H1 (cell line): ENCODE data around the gene PNRC1. TPM values are rescaled to one million over a fixed set of nuclear protein-coding genes. Genes with fewer than 3 reads are reported as not detected.

ENCODE experiments used
- CTCF ChIA-PET: fragments of 300-600 bp; sonication (Branson Sonifier 250); formaldehyde crosslinking; loops from one replicate; lab custom pipeline; 2021; ENCODE audit not compliant: partially characterized antibody; lab: Charles Lee
- POLR2A ChIA-PET: fragments of 300-600 bp; sonication (Branson Sonifier 250); formaldehyde crosslinking; loops from one replicate; lab custom pipeline; 2021; ENCODE audit warnings: inconsistent platforms; ENCODE audit not compliant: partially characterized antibody; lab: Charles Lee
- DNase-seq, 2 experiments: peaks; one replicate each; pipeline versions ENCODE4 v3.0.0 to v3.0.0-alpha.2; 2010 to 2022; ENCODE audit warnings: low spot score in 2 of 2, low read depth in 1 of 2, mixed read lengths in 1 of 2
- FAIRE-seq: peaks from 2 replicates; lab custom pipeline; 2011; peaks lifted over from hg19 to GRCh38; lab: Jason Lieb, UNC
- H2AFZ ChIP-seq: 2 replicates; pipeline ENCODE4 v1.8.1; 2012; ENCODE audit warnings: low read length, inconsistent platforms
- H2AK5ac ChIP-seq: 2 replicates; pipeline ENCODE4 v1.6.1; 2013; ENCODE audit warnings: low read depth, low read length
- H2BK120ac ChIP-seq: replicated peaks from 2 replicates; pipeline ENCODE3; 2013; ENCODE audit warnings: low read depth, low read length, inconsistent platforms
- H2BK12ac ChIP-seq: 2 replicates; pipeline ENCODE4 v1.6.1; 2013; ENCODE audit warnings: low read depth, low read length
- H2BK15ac ChIP-seq: 2 replicates; pipeline ENCODE4 v1.6.1; 2013; ENCODE audit warnings: low read length
- H2BK20ac ChIP-seq: 2 replicates; pipeline ENCODE4 v1.6.1; 2013; ENCODE audit warnings: low read length
- H2BK5ac ChIP-seq: 2 replicates; pipeline ENCODE4 v1.6.1; 2013; ENCODE audit warnings: low read depth, low read length
- H3K14ac ChIP-seq: 2 replicates; pipeline ENCODE4 v1.6.1; 2013; ENCODE audit warnings: inconsistent platforms; ENCODE audit not compliant: insufficient read length
- H3K18ac ChIP-seq: 2 replicates; pipeline ENCODE4 v1.6.1; 2013; ENCODE audit warnings: low read length; ENCODE audit errors: extremely low read depth
- H3K23ac ChIP-seq: 2 replicates; pipeline ENCODE4 v1.6.1; 2013; ENCODE audit warnings: inconsistent platforms; ENCODE audit not compliant: insufficient read length
- H3K23me2 ChIP-seq: 2 replicates; pipeline ENCODE4 v1.6.1; 2013; ENCODE audit warnings: low read depth, low read length
- H3K27ac ChIP-seq: 2 replicates; pipeline ENCODE4 v1.6.1; 2011; ENCODE audit warnings: low read depth, low read length, inconsistent platforms
- H3K27me3 ChIP-seq, 4 experiments: replicated peaks in 1 of 4; 1 replicate in 1 of 4; 2 replicates in 3 of 4; pipeline versions ENCODE4 v1.6.1 to v1.8.1; 2011 to 2013; ENCODE audit warnings: low read length in 3 of 4, mild to moderate bottlenecking in 3 of 4, inconsistent platforms in 2 of 4, mixed read lengths in 2 of 4, moderate library complexity in 1 of 4; ENCODE audit not compliant: control insufficient read depth in 3 of 4, insufficient read depth in 3 of 4; ENCODE audit errors: extremely low read depth in 1 of 4
- H3K36me3 ChIP-seq, 4 experiments: 2 replicates each; pipeline versions ENCODE4 v1.6.1 to v1.8.1; 2011 to 2013; ENCODE audit warnings: mild to moderate bottlenecking in 4 of 4, low read length in 3 of 4, moderate library complexity in 2 of 4, control low read depth in 1 of 4, inconsistent platforms in 1 of 4; ENCODE audit not compliant: insufficient read depth in 4 of 4, control insufficient read depth in 2 of 4
- H3K4ac ChIP-seq: replicated peaks from 2 replicates; pipeline ENCODE3; 2013; ENCODE audit warnings: low read length, low read depth, mixed read lengths, inconsistent platforms; ENCODE audit not compliant: insufficient read length
- H3K4me1 ChIP-seq, 4 experiments: replicated peaks in 1 of 4; 1 replicate in 1 of 4; 2 replicates in 3 of 4; pipeline versions ENCODE4 v1.6.1 to v1.8.1; 2011 to 2013; ENCODE audit warnings: low read length in 3 of 4, inconsistent platforms in 2 of 4, mixed read lengths in 1 of 4; ENCODE audit not compliant: insufficient read depth in 4 of 4, control insufficient read depth in 3 of 4
- H3K4me2 ChIP-seq, 2 experiments: 2 replicates each; pipeline versions ENCODE4 v1.6.1 to v1.8.1; 2011 to 2013; ENCODE audit warnings: low read depth in 2 of 2, low read length in 2 of 2, control low read depth in 1 of 2, inconsistent platforms in 1 of 2, mild to moderate bottlenecking in 1 of 2; ENCODE audit not compliant: insufficient read depth in 1 of 2
- H3K4me3 ChIP-seq, 4 experiments: fragments of 200-600, 300-600 bp in 1 of 4; sonication (generic), shearing (Covaris generic), sonication (Bioruptor Twin) in 1 of 4; 2 replicates each; pipeline versions ENCODE4 v1.5.1 to v1.8.1; 2011 to 2016; ENCODE audit warnings: low read length in 4 of 4, low read depth in 3 of 4, control low read depth in 2 of 4, inconsistent platforms in 2 of 4, mild to moderate bottlenecking in 2 of 4, mixed read lengths in 1 of 4, moderate library complexity in 1 of 4; ENCODE audit not compliant: insufficient read depth in 2 of 4; ENCODE audit errors: extremely low read depth in 1 of 4
- H3K56ac ChIP-seq: replicated peaks from 2 replicates; pipeline ENCODE3; 2013; ENCODE audit warnings: low read depth, mild to moderate bottlenecking, mixed read lengths, low read length, inconsistent platforms; ENCODE audit not compliant: insufficient read length
- H3K79me1 ChIP-seq: 2 replicates; pipeline ENCODE4 v1.6.1; 2013; ENCODE audit warnings: low read depth, low read length, control low read depth
- H3K79me2 ChIP-seq, 2 experiments: 2 replicates each; pipeline versions ENCODE4 v1.6.1 to v1.8.1; 2012 to 2013; ENCODE audit warnings: low read length in 2 of 2, mild to moderate bottlenecking in 2 of 2, inconsistent platforms in 1 of 2; ENCODE audit not compliant: insufficient read depth in 2 of 2, control insufficient read depth in 1 of 2
- H3K9ac ChIP-seq, 4 experiments: replicated peaks in 1 of 4; 1 replicate in 1 of 4; 2 replicates in 3 of 4; pipeline versions ENCODE4 v1.6.1 to v1.8.1; 2011 to 2013; ENCODE audit warnings: low read depth in 3 of 4, low read length in 3 of 4, control low read depth in 2 of 4, mild to moderate bottlenecking in 2 of 4, moderate library complexity in 2 of 4, inconsistent platforms in 1 of 4; ENCODE audit errors: extremely low read depth in 1 of 4
- H3K9me3 ChIP-seq, 2 experiments: 2 replicates each; pipeline versions ENCODE4 v1.6.1 to v1.8.1; 2012 to 2013; ENCODE audit warnings: mild to moderate bottlenecking in 2 of 2, moderate library complexity in 2 of 2, control low read depth in 1 of 2, inconsistent platforms in 1 of 2, low read depth in 1 of 2, low read length in 1 of 2, mixed read lengths in 1 of 2; ENCODE audit not compliant: insufficient read depth in 2 of 2
- H4K20me1 ChIP-seq, 2 experiments: replicated peaks in 1 of 2; 2 replicates each; pipeline versions ENCODE3 to v1.8.1; 2011 to 2013; ENCODE audit warnings: inconsistent platforms in 2 of 2, low read length in 2 of 2, mild to moderate bottlenecking in 1 of 2; ENCODE audit not compliant: insufficient read depth in 2 of 2, control insufficient read depth in 1 of 2
- H4K5ac ChIP-seq: 2 replicates; pipeline ENCODE4 v1.6.1; 2013; ENCODE audit warnings: low read length, low read depth, mixed read lengths, inconsistent platforms; ENCODE audit not compliant: insufficient read length
- H4K8ac ChIP-seq: 2 replicates; pipeline ENCODE4 v1.8.0; 2013; ENCODE audit warnings: mild to moderate bottlenecking, moderate library complexity, low read length, inconsistent platforms; ENCODE audit not compliant: insufficient read depth; ENCODE audit errors: extremely low read depth
- H4K91ac ChIP-seq: replicated peaks from 2 replicates; pipeline ENCODE3; 2013; ENCODE audit warnings: low read length, mixed read lengths, inconsistent platforms; ENCODE audit not compliant: insufficient read length
- CTCF ChIP-seq, 3 experiments: IDR thresholded peaks; 1 replicate in 2 of 3; 2 replicates in 1 of 3; pipeline versions ENCODE4 v1.5.1 to v1.6.1; 2011; ENCODE audit warnings: low read length in 3 of 3, mild to moderate bottlenecking in 3 of 3, inconsistent platforms in 2 of 3, low read depth in 1 of 3, moderate library complexity in 1 of 3; ENCODE audit not compliant: insufficient read depth in 1 of 3; ENCODE audit errors: control extremely low read depth in 1 of 3
- EZH2 ChIP-seq: fragments of 200-600 bp; sonication (generic); IDR thresholded peaks from 2 replicates; pipeline ENCODE4 v1.7.1; 2012; ENCODE audit warnings: low read depth, mild to moderate bottlenecking, moderate library complexity, low read length, inconsistent platforms; ENCODE audit not compliant: severe bottlenecking
- RAD21 ChIP-seq, 2 experiments: IDR thresholded peaks in 1 of 2; conservative IDR thresholded peaks in 1 of 2; 2 replicates each; pipeline ENCODE4 v1.6.1; 2011; ENCODE audit warnings: low read depth in 2 of 2, low read length in 2 of 2, improper control_type of control experiment in 1 of 2, inconsistent platforms in 1 of 2, mild to moderate bottlenecking in 1 of 2, moderate library complexity in 1 of 2
- polyA plus RNA-seq, 7 experiments: library from polyadenylated mRNA; depleted of rRNA in 3 of 7; stranded (reverse) in 5 of 7; unstranded in 2 of 7; fragments of >200 nt in 5 of 7; fragments of 200-250 nt in 2 of 7; gene quantifications; 1 replicate in 5 of 7; 2 replicates in 1 of 7; 4 replicates in 1 of 7; pipeline versions ENCODE4 v1.2.1 to v1.2.3, GENCODE V29; 2011 to 2013; ENCODE audit warnings: missing spikeins in 2 of 7, mixed read lengths in 2 of 7
- total RNA-seq: library from RNA; stranded (reverse); fragmentation: NEBNext Ultra II Directional; extraction: Animal tissue kit (Norgen Biotek cat#: 25700); gene quantifications from 2 replicates; pipeline ENCODE4 v1.2.1, GENCODE V29; 2021

PNRC1 gene
- total and polyA plus RNA-seq, 2 of the 8 experiments (the other 6 are each of a cell fraction or from before 2014, with no cell fraction given): 6.3 to 48.5 TPM

DNA sequence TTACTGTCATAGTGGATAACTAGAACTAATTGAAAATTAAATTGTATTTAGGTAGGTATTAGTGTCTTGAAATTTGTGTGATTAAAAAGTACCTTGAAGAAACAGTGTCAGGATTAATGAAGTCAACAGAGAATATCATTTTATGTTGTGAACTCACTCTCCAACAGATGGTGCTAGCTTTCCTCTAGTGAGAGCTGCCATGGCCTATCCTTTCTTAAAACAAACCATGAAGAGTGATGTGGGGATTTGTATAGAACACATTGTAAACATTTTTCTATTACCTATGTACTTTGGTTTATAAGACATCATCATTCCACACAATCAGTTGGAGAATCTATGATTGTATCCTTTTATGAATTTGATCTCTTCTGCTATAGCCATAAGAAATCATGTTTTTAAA, 42.1 kb downstream of the PNRC1 start:
- Histone ChIP-seq H3K18ac (no peak overlapping the region), H3K23ac (no peak overlapping the region), H2BK15ac (no peak overlapping the region), H3K79me2 (no peaks in the 10 kb centered on the region), H3K14ac (no peak overlapping the region), H3K4ac (no peak overlapping the region), H2BK12ac (no peak overlapping the region), H4K8ac (no peak overlapping the region), H4K20me1 (no peaks in the 10 kb centered on the region), H3K4me1 (no peaks in the 10 kb centered on the region), H2BK20ac (no peak overlapping the region), H2BK120ac (no peak overlapping the region), H3K9me3 (no peaks in the 10 kb centered on the region), H3K27me3 (peaks cover 7 to 16% (median 15%) of the 10 kb centered on the region in 4 experiments), H3K36me3 (no peaks in the 10 kb centered on the region), H3K79me1 (no peaks in the 10 kb centered on the region), H2AFZ (no peak overlapping the region), H3K4me3 (no peak overlapping the region), H4K91ac (no peak overlapping the region), H3K23me2 (peaks cover 3% of the 10 kb centered on the region; the same call in 1 of the 2 replicates), H3K9ac (no peak overlapping the region), H2AK5ac (no peak overlapping the region), H2BK5ac (no peak overlapping the region), H3K56ac (no peak overlapping the region), H3K4me2 (no peak overlapping the region), H3K27ac (no peak overlapping the region), H4K5ac (no peak overlapping the region)
- peak; percentile 60 for FAIRE-seq
- CTCF ChIA-PET: interaction anchor here (0.7 to 6.0 kb wide), 19 partner anchors 8 to 482 kb away, joined by 3 to 41 read pairs (median 4); partner anchors contain the start of gene GABRR1
- POLR2A ChIA-PET: interaction anchor here (0.7 kb wide), 1 partner anchor 189 kb away, joined by 3 read pairs; no protein-coding TSS in a partner anchor
- TF ChIP-seq CTCF (IDR thresholded peaks at IDR 0.05; ENCODE audit: control extremely low read depth in 1 of 3, insufficient read depth in 1 of 3, low read depth in 1 of 3, low read length in 3 of 3) (peak in 2 of 3 experiments; percentile 49 to 57; a peak in 2 of 4 replicates), RAD21 (IDR thresholded peaks at IDR 0.05 in 1 of 2, conservative IDR thresholded peaks at IDR 0.05 in 1 of 2; ENCODE audit: low read depth in 2 of 2, low read length in 2 of 2) (peak; percentile 77 to 82), EZH2 (no peak)
- no peak for DNase-seq
